ENCODE measurements around the gene DLX5. TPM values are rescaled to one million over a fixed set of nuclear protein-coding genes. Genes with fewer than 3 reads are reported as not detected.

The DLX5 gene
- total and polyA plus RNA-seq, 2 experiments from 2014 or later, result 0.34 TPM; not detected in 1

GRCh38 chr7:97001221-97001620 lies 23.4 kb downstream of the DLX5 start:
- Histone ChIP-seq H3K27ac (no peak overlapping the region), H3K4me1 (ENCODE audit: low read depth) (no peaks in the 10 kb centered on the region), H3K27me3 (peaks cover 100% of the 10 kb centered on the region), H3K4me3 (no peak overlapping the region), H3K36me3 (no peaks in the 10 kb centered on the region), H3K9me3 (ENCODE audit: low read depth) (no peaks in the 10 kb centered on the region)
- DNase-seq (ENCODE audit: low read depth in 1 of 2, low spot score in 1 of 2), result no peak
- no peak for TF ChIP-seq CTCF (IDR thresholded peaks at IDR 0.05; ENCODE audit: low read depth, low read length)

- Histone ChIP-seq H3K27me3 (peaks cover 100% of the 10 kb centered on the region), H3K27ac (no peak overlapping the region), H3K9me3 (ENCODE audit: low read depth) (no peaks in the 10 kb centered on the region), H3K4me3 (no peak overlapping the region), H3K36me3 (no peaks in the 10 kb centered on the region), H3K4me1 (ENCODE audit: low read depth) (no peaks in the 10 kb centered on the region)
- TF ChIP-seq CTCF (IDR thresholded peaks at IDR 0.05; ENCODE audit: low read depth, low read length), result no peak
- DNase-seq (ENCODE audit: low read depth in 1 of 2, low spot score in 1 of 2), result no peak
Measured at GRCh38 chr7:96998744-96999143, 25.9 kb downstream of the DLX5 start.

- DNase-seq (ENCODE audit: low read depth in 1 of 2, low spot score in 1 of 2), result no peak
- Histone ChIP-seq H3K27me3 (peaks cover 100% of the 10 kb centered on the region), H3K36me3 (no peaks in the 10 kb centered on the region), H3K4me3 (no peak overlapping the region), H3K9me3 (ENCODE audit: low read depth) (no peaks in the 10 kb centered on the region), H3K4me1 (ENCODE audit: low read depth) (no peaks in the 10 kb centered on the region), H3K27ac (no peak overlapping the region)
- no peak for TF ChIP-seq CTCF (IDR thresholded peaks at IDR 0.05; ENCODE audit: low read depth, low read length)
Measured at GRCh38 chr7:96998333-96998732, 26.3 kb downstream of the DLX5 start.

GRCh38 chr7:96997512-96998032 lies 27.1 kb downstream of the DLX5 start:
- no peaks in the 10 kb centered on the region for H3K36me3 ChIP-seq
- H3K4me3 ChIP-seq, result no peak overlapping the region
- no peak for DNase-seq (ENCODE audit: low read depth in 1 of 2, low spot score in 1 of 2)
- peaks cover 100% of the 10 kb centered on the region for H3K27me3 ChIP-seq
- TF ChIP-seq CTCF (IDR thresholded peaks at IDR 0.05; ENCODE audit: low read depth, low read length), result no peak
- no peaks in the 10 kb centered on the region for H3K4me1 ChIP-seq (ENCODE audit: low read depth)
- no peak overlapping the region for H3K27ac ChIP-seq
- H3K9me3 ChIP-seq (ENCODE audit: low read depth), result no peaks in the 10 kb centered on the region

GRCh38 chr7:96996958-96997511 lies 27.6 kb downstream of the DLX5 start:
- Histone ChIP-seq H3K27me3 (peaks cover 100% of the 10 kb centered on the region), H3K4me1 (ENCODE audit: low read depth) (no peaks in the 10 kb centered on the region), H3K9me3 (ENCODE audit: low read depth) (no peaks in the 10 kb centered on the region), H3K27ac (no peak overlapping the region), H3K36me3 (no peaks in the 10 kb centered on the region), H3K4me3 (no peak overlapping the region)
- DNase-seq (ENCODE audit: low read depth in 1 of 2, low spot score in 1 of 2), result no peak
- no peak for TF ChIP-seq CTCF (IDR thresholded peaks at IDR 0.05; ENCODE audit: low read depth, low read length)

All from cardiac muscle cell (in vitro differentiated cells and primary cell).